Panc1 (cell line): ENCODE measurements around the gene ZFR2. TPM values are rescaled to one million over a fixed set of nuclear protein-coding genes. Genes with fewer than 3 reads are reported as not detected.

Experiments used
- ATAC-seq: fragments of 200-7000 bp; cut with Tn5 transposase; 2 replicates; pipeline ENCODE4 v1.9.1; 2020; ENCODE audit warnings: mild to moderate bottlenecking, moderate library complexity
- BruUV-seq: library from RNA; stranded (reverse); fragments of 400-500 nt; replicated peaks from 2 replicates; lab custom pipeline; 2021; lab: Mats Ljungman, UMichigan
- CTCF ChIA-PET: fragments of 300-600 bp; sonication (Branson Sonifier 250); formaldehyde crosslinking; loops from one replicate; lab custom pipeline; 2022; ENCODE audit warnings: antibody characterized with exemption; lab: Charles Lee
- POLR2A ChIA-PET: fragments of 300-600 bp; sonication (Branson Sonifier 250); formaldehyde crosslinking; loops from one replicate; lab custom pipeline; 2022; ENCODE audit warnings: antibody characterized with exemption; lab: Charles Lee
- DNase-seq: peaks from one replicate; pipeline ENCODE4 v3.0.0-alpha.2; 2010; ENCODE audit warnings: low read depth, low spot score
- H3K27ac ChIP-seq: 2 replicates; pipeline ENCODE4 v1.5.1; 2011; ENCODE audit warnings: mild to moderate bottlenecking, low read length, inconsistent platforms
- H3K27me3 ChIP-seq: fragments of 200-500 bp; sonication (Bioruptor generic); 2 replicates; pipeline ENCODE4 v1.6.0; 2014; ENCODE audit warnings: low read length, inconsistent platforms; ENCODE audit not compliant: control insufficient read depth, insufficient read depth
- H3K36me3 ChIP-seq: fragments of 200-500 bp; sonication (Bioruptor generic); 2 replicates; pipeline ENCODE4 v1.5.1; 2014; ENCODE audit warnings: inconsistent platforms, mild to moderate bottlenecking, low read length, moderate library complexity; ENCODE audit not compliant: control insufficient read depth, insufficient read depth
- H3K4me1 ChIP-seq: 2 replicates; pipeline ENCODE4 v1.5.1; 2011; ENCODE audit warnings: inconsistent platforms, mild to moderate bottlenecking, low read length, moderate library complexity; ENCODE audit not compliant: control insufficient read depth, insufficient read depth
- H3K4me3 ChIP-seq, 2 experiments: 2 replicates each; pipeline ENCODE4 v1.5.1; 2011 to 2012; ENCODE audit warnings: low read depth in 2 of 2, low read length in 2 of 2, mild to moderate bottlenecking in 2 of 2, inconsistent platforms in 1 of 2, moderate library complexity in 1 of 2
- H3K9me3 ChIP-seq: fragments of 200-500 bp; sonication (Bioruptor generic); 2 replicates; pipeline ENCODE4 v1.5.1; 2014; ENCODE audit warnings: low read depth, mild to moderate bottlenecking, inconsistent platforms, low read length, moderate library complexity; ENCODE audit not compliant: control insufficient read depth, insufficient read depth
- POLR2AphosphoS5 ChIP-seq: IDR thresholded peaks from 2 replicates; pipeline ENCODE4 v1.6.1; 2012; ENCODE audit warnings: mild to moderate bottlenecking, low read depth, low read length, moderate library complexity
- REST ChIP-seq, 2 experiments: IDR thresholded peaks; 2 replicates each; pipeline ENCODE4 v1.6.1; 2011 to 2012; ENCODE audit warnings: low read depth in 2 of 2, control low read depth in 1 of 2, low read length in 1 of 2, mild to moderate bottlenecking in 1 of 2, moderate library complexity in 1 of 2; ENCODE audit not compliant: insufficient read depth in 1 of 2
- SIN3A ChIP-seq: IDR thresholded peaks from 2 replicates; pipeline ENCODE4 v1.6.1; 2012; ENCODE audit warnings: low read depth, mild to moderate bottlenecking, low read length, moderate library complexity, borderline replicate concordance; ENCODE audit not compliant: insufficient read depth
- TCF7L2 ChIP-seq: IDR thresholded peaks from 2 replicates; pipeline ENCODE4 v1.6.1; 2011; ENCODE audit warnings: mild to moderate bottlenecking, low read depth, low read length, inconsistent platforms
- in situ Hi-C: cut with HindIII; loops from 2 replicates; pipeline ENCODE4 v1.10.0; 2016; ENCODE audit warnings: low sequenced_read_pairs, low pct_unique_long_range_greater_than_20kb
- intact Hi-C: fragments of 100-400 bp; cut with micrococcal nuclease; formaldehyde crosslinking; loops from one replicate; pipeline ENCODE4 v1.10.0; 2022; ENCODE audit not compliant: unreplicated experiment
- total RNA-seq: library from RNA; stranded (reverse); gene quantifications from one replicate; pipeline ENCODE4 v1.2.1, GENCODE V29; 2021; ENCODE audit not compliant: unreplicated experiment
- TF ChIP-seq, protein P1 (sequence below): fragments of 450-650 bp; IDR thresholded peaks from 2 replicates; pipeline ENCODE4 v1.5.1; 2017; ENCODE audit warnings: mild to moderate bottlenecking

The ZFR2 gene
- total RNA-seq, 1 experiment from 2014 or later: 0.74 TPM

GRCh38 chr19:3790209-3790734 is 78.6 kb downstream of the ZFR2 start:
- intact Hi-C loops: no loop called here
- ChIA-PET POLR2A (no interaction called here), CTCF (no interaction called here)

GRCh38 chr19:3788996-3789778 is 79.7 kb downstream of the ZFR2 start:
- intact Hi-C loops: no loop called here
- in situ Hi-C loops: no loop called here
- BruUV-seq: no TSS peak
- no peak for DNase-seq
- H3K4me1 ChIP-seq: no peaks in the 10 kb centered on the region; the same call in 1 of the 2 replicates
- H3K27me3 ChIP-seq: no peaks in the 10 kb centered on the region
- no peak for ATAC-seq
- H3K4me3 ChIP-seq: no peak overlapping the region
- no peak for TF ChIP-seq POLR2AphosphoS5
- TF ChIP-seq, protein P1, sequence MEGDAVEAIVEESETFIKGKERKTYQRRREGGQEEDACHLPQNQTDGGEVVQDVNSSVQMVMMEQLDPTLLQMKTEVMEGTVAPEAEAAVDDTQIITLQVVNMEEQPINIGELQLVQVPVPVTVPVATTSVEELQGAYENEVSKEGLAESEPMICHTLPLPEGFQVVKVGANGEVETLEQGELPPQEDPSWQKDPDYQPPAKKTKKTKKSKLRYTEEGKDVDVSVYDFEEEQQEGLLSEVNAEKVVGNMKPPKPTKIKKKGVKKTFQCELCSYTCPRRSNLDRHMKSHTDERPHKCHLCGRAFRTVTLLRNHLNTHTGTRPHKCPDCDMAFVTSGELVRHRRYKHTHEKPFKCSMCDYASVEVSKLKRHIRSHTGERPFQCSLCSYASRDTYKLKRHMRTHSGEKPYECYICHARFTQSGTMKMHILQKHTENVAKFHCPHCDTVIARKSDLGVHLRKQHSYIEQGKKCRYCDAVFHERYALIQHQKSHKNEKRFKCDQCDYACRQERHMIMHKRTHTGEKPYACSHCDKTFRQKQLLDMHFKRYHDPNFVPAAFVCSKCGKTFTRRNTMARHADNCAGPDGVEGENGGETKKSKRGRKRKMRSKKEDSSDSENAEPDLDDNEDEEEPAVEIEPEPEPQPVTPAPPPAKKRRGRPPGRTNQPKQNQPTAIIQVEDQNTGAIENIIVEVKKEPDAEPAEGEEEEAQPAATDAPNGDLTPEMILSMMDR: no peak
- TF ChIP-seq REST (IDR thresholded peaks at IDR 0.05; ENCODE audit: insufficient read depth in 1 of 2, low read depth in 2 of 2, low read length in 1 of 2): no peak
- no peak for TF ChIP-seq TCF7L2
- no peak for TF ChIP-seq SIN3A
- H3K9me3 ChIP-seq: no peaks in the 10 kb centered on the region
- no peaks in the 10 kb centered on the region for H3K36me3 ChIP-seq
- ChIA-PET CTCF (interaction anchor here (0.6 kb wide), 1 partner anchor 351 kb away, joined by 5 read pairs; no protein-coding TSS in a partner anchor), POLR2A (no interaction called here)
- H3K27ac ChIP-seq: no peak overlapping the region

More at GRCh38 chr19:3790209-3790734, 78.6 kb downstream of the ZFR2 start:
- Histone ChIP-seq H3K27me3 (no peaks in the 10 kb centered on the region), H3K4me1 (no peaks in the 10 kb centered on the region), H3K36me3 (no peaks in the 10 kb centered on the region), H3K9me3 (no peaks in the 10 kb centered on the region), H3K27ac (no peak overlapping the region), H3K4me3 (no peak overlapping the region)
- no TSS peak for BruUV-seq
- ATAC-seq (no peak), DNase-seq (no peak)
- in situ Hi-C loops: no loop called here
- TF ChIP-seq POLR2AphosphoS5 (no peak), TCF7L2 (no peak), REST (IDR thresholded peaks at IDR 0.05; ENCODE audit: insufficient read depth in 1 of 2, low read depth in 2 of 2, low read length in 1 of 2) (no peak), SIN3A (no peak)
- TF ChIP-seq, protein P1: no peak
